ENCODE measurements around the gene SH3BP5. TPM values are rescaled to one million over a fixed set of nuclear protein-coding genes. Genes with fewer than 3 reads are reported as not detected.

Gene SH3BP5
- total RNA-seq, 1 experiment from 2014 or later = 13.9 TPM

DNA sequence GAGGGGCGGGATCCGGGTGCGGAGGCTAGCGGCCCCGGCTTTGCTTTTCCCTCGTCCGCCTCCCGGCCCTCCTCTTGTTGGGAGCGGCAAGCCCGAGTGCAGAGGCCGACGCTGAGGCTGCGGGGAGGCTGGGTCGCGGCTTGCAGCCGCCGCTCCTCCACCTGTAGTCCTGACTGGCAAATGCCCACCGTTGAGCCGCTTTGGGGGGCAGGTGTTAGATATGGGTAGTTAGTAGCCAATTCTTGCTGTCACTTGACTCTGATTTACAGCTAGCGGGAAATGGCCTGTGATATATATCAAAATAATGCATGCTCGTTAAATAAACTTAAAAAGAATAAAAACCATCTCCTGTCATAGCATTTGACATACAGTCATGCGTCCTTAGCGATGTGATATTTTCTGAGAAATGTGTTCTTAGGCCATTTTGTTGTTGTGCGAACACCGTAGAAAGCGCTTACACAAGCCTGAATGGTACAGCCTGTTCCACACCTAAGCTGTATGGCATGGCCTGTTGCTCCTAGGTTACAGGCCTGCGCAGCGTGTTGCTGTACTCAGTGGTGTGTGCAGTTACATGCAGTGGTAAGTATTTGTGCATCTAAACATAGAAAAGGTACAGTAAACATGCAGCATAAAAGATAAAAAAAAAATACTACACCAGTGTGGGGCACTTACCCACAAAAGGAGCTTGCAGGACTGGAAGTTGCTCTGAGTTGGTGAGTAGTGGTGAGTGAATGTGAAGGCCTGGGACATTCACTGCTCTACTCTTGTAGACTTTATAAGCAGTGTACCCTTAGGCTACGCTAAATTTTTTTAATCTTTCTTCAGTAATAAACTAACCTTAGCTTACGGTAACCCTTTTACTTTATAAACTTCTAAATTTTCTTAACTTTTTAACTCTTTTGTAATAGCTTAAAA is 125.5 kb downstream of the SH3BP5 start:
- DNase-seq (ENCODE audit: low read depth, low spot score) (no peak), ATAC-seq (no peak)
- RAD21 ChIA-PET (ENCODE audit: low non-redundant PET in 1 of 2, low total read pairs in 2 of 2, uncharacterized antibody in 2 of 2, unreplicated experiment in 2 of 2) = interaction anchor here in 1 of 2 experiments (1.1 kb wide), 1 partner anchor 87 kb away, joined by 3 read pairs; no protein-coding TSS in a partner anchor
- no peaks in the 10 kb centered on the region for H3K9me2 ChIP-seq (ENCODE audit: insufficient read depth)
- POLR2A ChIA-PET = interaction anchor here (1.2 to 1.4 kb wide), 2 partner anchors 9 to 1058 kb away, joined by 3 read pairs; partner anchors contain the start of genes DPH3 and OXNAD1
- H3K9me3 ChIP-seq (ENCODE audit: control insufficient read depth in 1 of 2, insufficient read depth in 1 of 2, low read depth in 1 of 2, low read length in 2 of 2) = no peaks in the 10 kb centered on the region
- CTCF ChIA-PET = interaction anchor here (1.0 to 5.0 kb wide), 5 partner anchors 11 to 198 kb away, joined by 3 to 43 read pairs (median 4); no protein-coding TSS in a partner anchor
- H3K27me3 ChIP-seq (ENCODE audit: insufficient read depth, low read length) = no peaks in the 10 kb centered on the region
- peak overlapping the region; percentile 11 for H2AFZ ChIP-seq (ENCODE audit: low read depth, low read length, poor library complexity, severe bottlenecking)
- peak overlapping the region; percentile 86 for H3K9ac ChIP-seq (ENCODE audit: low read length)
- no peak for TF ChIP-seq YY1 (IDR thresholded peaks at IDR 0.05; ENCODE audit: extremely low read depth, insufficient replicate concordance, low read depth, low read length)
- peak; percentile 94 for TF ChIP-seq ZFX (IDR thresholded peaks at IDR 0.05)
- peaks cover 44% of the 10 kb centered on the region for H3K79me2 ChIP-seq (ENCODE audit: insufficient read depth, low read length)
- H3K4me1 ChIP-seq (ENCODE audit: control insufficient read depth in 1 of 2, insufficient read depth in 2 of 2, low read length in 2 of 2) = peaks cover 6 to 18% of the 10 kb centered on the region in 2 experiments; a peak in 3 of 4 replicates
- H3K4me2 ChIP-seq (ENCODE audit: low read length) = peak overlapping the region; percentile 86
- no peaks in the 10 kb centered on the region for H4K20me1 ChIP-seq (ENCODE audit: insufficient read depth)
- peak overlapping the region; percentile 75 for H3K27ac ChIP-seq (ENCODE audit: low read depth, low read length)
- intact Hi-C loops (cut with micrococcal nuclease) = loop anchor here (10.0 kb wide), 2 partner anchors 282 to 978 kb away; no protein-coding TSS in a partner anchor
- BruUV-seq (replicated peaks) = TSS peak; percentile 50
- H3K4me3 ChIP-seq (replicated peaks in 1 of 2; ENCODE audit: low read depth in 1 of 2, low read length in 2 of 2) = peak overlapping the region; percentile 84 to 92
- H3K36me3 ChIP-seq (ENCODE audit: control insufficient read depth in 1 of 2, insufficient read depth in 2 of 2, low read length in 2 of 2) = peaks cover 0 to 3% of the 10 kb centered on the region in 2 experiments; a peak in 1 of 4 replicates

DNA sequence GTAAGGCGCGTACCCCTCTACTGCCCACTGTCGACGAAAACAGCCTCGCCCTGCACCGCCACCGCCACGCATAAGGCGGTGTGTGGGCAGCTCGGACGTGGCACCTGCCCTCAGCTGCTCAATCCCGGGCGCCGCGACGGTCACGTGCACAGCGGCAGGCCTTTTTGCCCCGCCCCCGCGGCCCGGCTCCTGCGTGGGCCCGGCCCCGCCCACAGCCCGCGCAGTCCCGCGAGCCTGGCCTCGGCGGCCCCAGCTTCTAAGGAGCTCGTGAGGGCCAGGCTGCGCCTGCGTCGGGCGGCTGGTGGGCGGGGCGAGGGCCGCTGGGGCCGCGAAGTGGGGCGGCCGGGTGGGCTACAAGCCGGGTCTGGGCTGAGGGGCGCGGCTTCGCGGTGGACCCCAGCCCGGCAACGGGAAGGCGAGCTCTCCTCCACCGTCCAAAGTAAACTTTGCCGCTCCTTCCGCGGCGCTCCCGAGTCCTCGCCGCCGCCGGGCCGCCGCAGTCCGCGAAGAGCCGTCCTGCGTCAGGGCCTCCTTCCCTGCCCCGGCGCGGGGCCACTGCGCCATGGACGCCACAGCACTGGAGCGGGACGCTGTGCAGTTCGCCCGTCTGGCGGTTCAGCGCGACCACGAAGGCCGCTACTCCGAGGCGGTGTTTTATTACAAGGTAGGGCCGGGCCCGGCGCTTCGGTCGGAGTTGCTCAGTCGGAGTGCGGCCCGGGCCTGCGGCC is 126.3 kb downstream of the SH3BP5 start, which contains the start of gene CAPN7:
Gene CAPN7, plus strand, starts transcription at position 313 of the 728 bp plus-strand sequence. Its CDS starts 250 bp downstream, at position 563.
- BruUV-seq (replicated peaks) = no TSS peak
- RAD21 ChIA-PET (ENCODE audit: low non-redundant PET in 1 of 2, low total read pairs in 2 of 2, uncharacterized antibody in 2 of 2, unreplicated experiment in 2 of 2) = interaction anchor here (0.5 to 1.1 kb wide), 3 partner anchors 29 to 98 kb away, joined by 3 read pairs; no protein-coding TSS in a partner anchor
- H3K4me2 ChIP-seq (ENCODE audit: low read length) = peak within 1 kb of the TSS; percentile 86
- H3K9me3 ChIP-seq (ENCODE audit: control insufficient read depth in 1 of 2, insufficient read depth in 1 of 2, low read depth in 1 of 2, low read length in 2 of 2) = no peaks in the 10 kb centered on the region
- H3K79me2 ChIP-seq (ENCODE audit: insufficient read depth, low read length) = peaks cover 42% of the 10 kb centered on the region
- H3K27me3 ChIP-seq (ENCODE audit: insufficient read depth, low read length) = no peaks in the 10 kb centered on the region
- POLR2A ChIA-PET = interaction anchor here (1.0 to 1.4 kb wide), 3 partner anchors 10 to 1059 kb away, joined by 3 to 5 read pairs (median 3); partner anchors contain the start of genes DPH3 and OXNAD1
- H3K4me1 ChIP-seq (ENCODE audit: control insufficient read depth in 1 of 2, insufficient read depth in 2 of 2, low read length in 2 of 2) = peaks cover 6 to 18% of the 10 kb centered on the region in 2 experiments; a peak in 3 of 4 replicates
- intact Hi-C loops (cut with micrococcal nuclease) = loop anchor here (10.0 kb wide), 2 partner anchors 281 to 979 kb away; no protein-coding TSS in a partner anchor
- no peaks in the 10 kb centered on the region for H3K9me2 ChIP-seq (ENCODE audit: insufficient read depth)
- DNase-seq (ENCODE audit: low read depth, low spot score) = peak; percentile 85
- peak within 1 kb of the TSS; percentile 75 for H3K27ac ChIP-seq (ENCODE audit: low read depth, low read length)
- no peaks in the 10 kb centered on the region for H4K20me1 ChIP-seq (ENCODE audit: insufficient read depth)
- peak within 1 kb of the TSS; percentile 86 for H3K9ac ChIP-seq (ENCODE audit: low read length)
- peaks cover 0 to 3% of the 10 kb centered on the region in 2 experiments; a peak in 1 of 4 replicates for H3K36me3 ChIP-seq (ENCODE audit: control insufficient read depth in 1 of 2, insufficient read depth in 2 of 2, low read length in 2 of 2)
- H2AFZ ChIP-seq (ENCODE audit: low read depth, low read length, poor library complexity, severe bottlenecking) = peak within 1 kb of the TSS; percentile 96
- H3K4me3 ChIP-seq (replicated peaks in 1 of 2; ENCODE audit: low read depth in 1 of 2, low read length in 2 of 2) = peak within 1 kb of the TSS; percentile 84 to 92
- peak; percentile 93 for ATAC-seq
- CTCF ChIA-PET = interaction anchor here (0.6 to 5.0 kb wide), 12 partner anchors 11 to 575 kb away, joined by 3 to 43 read pairs (median 3); no protein-coding TSS in a partner anchor
- TF ChIP-seq EZH2 (IDR thresholded peaks at IDR 0.05) = no peak
- no peak for TF ChIP-seq ZNF274 (IDR thresholded peaks at IDR 0.05; ENCODE audit: low read depth, low read length)
- TF ChIP-seq, protein P1, sequence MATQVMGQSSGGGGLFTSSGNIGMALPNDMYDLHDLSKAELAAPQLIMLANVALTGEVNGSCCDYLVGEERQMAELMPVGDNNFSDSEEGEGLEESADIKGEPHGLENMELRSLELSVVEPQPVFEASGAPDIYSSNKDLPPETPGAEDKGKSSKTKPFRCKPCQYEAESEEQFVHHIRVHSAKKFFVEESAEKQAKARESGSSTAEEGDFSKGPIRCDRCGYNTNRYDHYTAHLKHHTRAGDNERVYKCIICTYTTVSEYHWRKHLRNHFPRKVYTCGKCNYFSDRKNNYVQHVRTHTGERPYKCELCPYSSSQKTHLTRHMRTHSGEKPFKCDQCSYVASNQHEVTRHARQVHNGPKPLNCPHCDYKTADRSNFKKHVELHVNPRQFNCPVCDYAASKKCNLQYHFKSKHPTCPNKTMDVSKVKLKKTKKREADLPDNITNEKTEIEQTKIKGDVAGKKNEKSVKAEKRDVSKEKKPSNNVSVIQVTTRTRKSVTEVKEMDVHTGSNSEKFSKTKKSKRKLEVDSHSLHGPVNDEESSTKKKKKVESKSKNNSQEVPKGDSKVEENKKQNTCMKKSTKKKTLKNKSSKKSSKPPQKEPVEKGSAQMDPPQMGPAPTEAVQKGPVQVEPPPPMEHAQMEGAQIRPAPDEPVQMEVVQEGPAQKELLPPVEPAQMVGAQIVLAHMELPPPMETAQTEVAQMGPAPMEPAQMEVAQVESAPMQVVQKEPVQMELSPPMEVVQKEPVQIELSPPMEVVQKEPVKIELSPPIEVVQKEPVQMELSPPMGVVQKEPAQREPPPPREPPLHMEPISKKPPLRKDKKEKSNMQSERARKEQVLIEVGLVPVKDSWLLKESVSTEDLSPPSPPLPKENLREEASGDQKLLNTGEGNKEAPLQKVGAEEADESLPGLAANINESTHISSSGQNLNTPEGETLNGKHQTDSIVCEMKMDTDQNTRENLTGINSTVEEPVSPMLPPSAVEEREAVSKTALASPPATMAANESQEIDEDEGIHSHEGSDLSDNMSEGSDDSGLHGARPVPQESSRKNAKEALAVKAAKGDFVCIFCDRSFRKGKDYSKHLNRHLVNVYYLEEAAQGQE (IDR thresholded peaks at IDR 0.05; ENCODE audit: low read depth) = no peak
- TF ChIP-seq YY1 (IDR thresholded peaks at IDR 0.05; ENCODE audit: extremely low read depth, insufficient replicate concordance, low read depth, low read length) = no peak
- TF ChIP-seq, protein P2, sequence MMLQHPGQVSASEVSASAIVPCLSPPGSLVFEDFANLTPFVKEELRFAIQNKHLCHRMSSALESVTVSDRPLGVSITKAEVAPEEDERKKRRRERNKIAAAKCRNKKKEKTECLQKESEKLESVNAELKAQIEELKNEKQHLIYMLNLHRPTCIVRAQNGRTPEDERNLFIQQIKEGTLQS (IDR thresholded peaks at IDR 0.05) = no peak
- no peak for TF ChIP-seq SRF (IDR thresholded peaks at IDR 0.05; ENCODE audit: low read depth)
